MM.1S (cell line): ENCODE results near the gene LIN37.

ENCODE experiments used
- DNase-seq: peaks from one replicate; pipeline ENCODE4 v3.0.0-alpha.2; 2015
- H2AFZ ChIP-seq: fragments of 300-600 bp; sonication (generic); 2 replicates; pipeline ENCODE4 v1.6.0; 2016; ENCODE audit warnings: antibody characterized with exemption, low read length
- H3F3A ChIP-seq: fragments of 300-600 bp; sonication (generic); 2 replicates; pipeline ENCODE4 v1.6.1; 2016; ENCODE audit warnings: mild to moderate bottlenecking, antibody characterized with exemption, low read length, moderate library complexity, mixed read lengths; ENCODE audit not compliant: insufficient read depth
- H3K27ac ChIP-seq: fragments of 300-600 bp; sonication (generic); 2 replicates; pipeline ENCODE4 v1.5.1; 2016; ENCODE audit warnings: mild to moderate bottlenecking, low read length
- H3K27me3 ChIP-seq: fragments of 300-600 bp; sonication (generic); replicated peaks from 2 replicates; pipeline ENCODE4 v1.6.0; 2016; ENCODE audit warnings: low read length; ENCODE audit not compliant: insufficient read depth
- H3K36me3 ChIP-seq: fragments of 300-600 bp; sonication (generic); replicated peaks from 2 replicates; pipeline ENCODE4 v1.6.1; 2016; ENCODE audit warnings: mild to moderate bottlenecking, low read length, mixed read lengths; ENCODE audit not compliant: insufficient read depth
- H3K4me1 ChIP-seq: fragments of 300-600 bp; sonication (generic); 2 replicates; pipeline ENCODE4 v1.6.1; 2016; ENCODE audit warnings: low read length, mixed read lengths
- H3K4me2 ChIP-seq: fragments of 300-600 bp; sonication (generic); 2 replicates; pipeline ENCODE4 v1.6.0; 2016; ENCODE audit warnings: low read depth, low read length
- H3K4me3 ChIP-seq: fragments of 300-600 bp; sonication (generic); 2 replicates; pipeline ENCODE4 v1.5.1; 2016; ENCODE audit warnings: low read length, mixed read lengths
- H3K79me2 ChIP-seq: fragments of 300-600 bp; sonication (generic); 2 replicates; pipeline ENCODE4 v1.6.1; 2016; ENCODE audit warnings: mixed run types, low read length, mixed read lengths
- H3K9ac ChIP-seq: fragments of 300-600 bp; sonication (generic); 2 replicates; pipeline ENCODE4 v1.6.1; 2016; ENCODE audit warnings: low read length, mixed read lengths
- H3K9me2 ChIP-seq: fragments of 300-600 bp; sonication (generic); replicated peaks from 2 replicates; pipeline ENCODE4 v1.6.1; 2016; ENCODE audit warnings: mild to moderate bottlenecking, low read length, mixed read lengths; ENCODE audit not compliant: insufficient read depth
- H3K9me3 ChIP-seq: fragments of 300-600 bp; sonication (generic); replicated peaks from 2 replicates; pipeline ENCODE4 v1.6.1; 2016; ENCODE audit warnings: mild to moderate bottlenecking, low read length, mixed read lengths; ENCODE audit not compliant: insufficient read depth
- H4K20me1 ChIP-seq: fragments of 300-600 bp; sonication (generic); 2 replicates; pipeline ENCODE4 v1.6.1; 2016; ENCODE audit warnings: mild to moderate bottlenecking, low read length, moderate library complexity, mixed read lengths; ENCODE audit not compliant: insufficient read depth
- CTCF ChIP-seq: fragments of 300-600 bp; sonication (generic); IDR thresholded peaks from 2 replicates; pipeline ENCODE4 v1.5.1; 2016; ENCODE audit warnings: antibody characterized with exemption, low read length, mixed read lengths
- EZH2 ChIP-seq: fragments of 300-600 bp; sonication (generic); optimal IDR thresholded peaks from 2 replicates; pipeline ENCODE3; 2017; ENCODE audit warnings: low read depth, mild to moderate bottlenecking, antibody characterized with exemption, low read length, mixed read lengths
- EZH2phosphoT487 ChIP-seq: fragments of 300-600 bp; sonication (generic); IDR thresholded peaks from 2 replicates; pipeline ENCODE4 v1.6.1; 2018; ENCODE audit warnings: antibody characterized with exemption, low read length

LIN37 gene

DNA sequence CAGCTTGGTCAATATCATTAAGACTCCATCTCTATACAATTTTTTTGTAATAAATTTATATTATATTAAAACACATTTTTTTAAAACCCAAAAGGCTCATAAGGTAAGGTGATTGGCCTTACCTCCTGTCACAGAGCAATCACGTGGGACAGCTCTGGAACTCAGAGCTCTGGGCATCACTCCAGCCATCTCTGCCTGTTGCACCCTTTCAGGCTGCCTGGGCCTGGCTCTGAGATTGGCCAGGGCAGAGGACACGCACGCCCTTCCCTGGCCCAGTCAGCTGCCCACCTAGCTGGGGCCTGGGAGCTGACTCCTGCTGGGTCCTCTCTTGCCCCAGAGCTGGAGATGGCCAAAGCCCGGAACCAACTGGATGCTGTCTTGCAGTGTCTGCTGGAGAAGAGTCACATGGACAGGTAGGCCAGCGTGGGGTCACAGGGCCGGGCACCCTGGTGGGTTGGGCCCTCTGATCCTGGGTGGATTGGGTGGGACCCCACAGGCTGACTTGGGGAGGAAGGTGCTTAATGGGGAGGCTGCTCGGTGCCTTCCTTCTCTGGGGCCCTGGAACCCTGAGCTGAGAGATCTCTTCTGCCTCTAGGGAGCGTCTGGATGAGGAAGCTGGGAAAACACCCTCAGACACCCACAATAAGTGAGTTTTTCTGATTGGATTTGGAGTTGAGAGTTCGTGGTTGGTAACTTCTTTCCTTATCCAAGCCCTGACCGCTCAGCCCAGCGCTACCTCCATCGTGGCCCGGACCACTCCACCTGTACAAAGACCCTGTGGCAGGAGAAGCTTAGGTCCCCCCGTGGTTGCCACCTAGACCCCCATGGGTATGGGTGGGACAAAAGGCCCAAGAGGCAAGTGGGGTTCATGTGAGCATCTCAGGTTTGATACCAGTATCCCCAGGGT, 3.7 kb downstream of the LIN37 start:
- H3K9ac ChIP-seq: no peak overlapping the region
- H3K4me3 ChIP-seq: no peak overlapping the region
- no peaks in the 10 kb centered on the region for H3K36me3 ChIP-seq
- H3K27me3 ChIP-seq: no peaks in the 10 kb centered on the region
- H3F3A ChIP-seq: peaks cover 2% of the 10 kb centered on the region; the same call in 1 of the 2 replicates
- no peaks in the 10 kb centered on the region for H4K20me1 ChIP-seq
- no peaks in the 10 kb centered on the region for H3K9me3 ChIP-seq
- TF ChIP-seq EZH2 (no peak), EZH2phosphoT487 (no peak), CTCF (no peak)
- H3K79me2 ChIP-seq: peaks cover 16% of the 10 kb centered on the region
- no peaks in the 10 kb centered on the region for H3K9me2 ChIP-seq
- no peak overlapping the region for H2AFZ ChIP-seq
- no peak overlapping the region for H3K4me2 ChIP-seq
- DNase-seq: no peak
- H3K4me1 ChIP-seq: peaks cover 6% of the 10 kb centered on the region; the same call in 1 of the 2 replicates
- no peak overlapping the region for H3K27ac ChIP-seq

DNA sequence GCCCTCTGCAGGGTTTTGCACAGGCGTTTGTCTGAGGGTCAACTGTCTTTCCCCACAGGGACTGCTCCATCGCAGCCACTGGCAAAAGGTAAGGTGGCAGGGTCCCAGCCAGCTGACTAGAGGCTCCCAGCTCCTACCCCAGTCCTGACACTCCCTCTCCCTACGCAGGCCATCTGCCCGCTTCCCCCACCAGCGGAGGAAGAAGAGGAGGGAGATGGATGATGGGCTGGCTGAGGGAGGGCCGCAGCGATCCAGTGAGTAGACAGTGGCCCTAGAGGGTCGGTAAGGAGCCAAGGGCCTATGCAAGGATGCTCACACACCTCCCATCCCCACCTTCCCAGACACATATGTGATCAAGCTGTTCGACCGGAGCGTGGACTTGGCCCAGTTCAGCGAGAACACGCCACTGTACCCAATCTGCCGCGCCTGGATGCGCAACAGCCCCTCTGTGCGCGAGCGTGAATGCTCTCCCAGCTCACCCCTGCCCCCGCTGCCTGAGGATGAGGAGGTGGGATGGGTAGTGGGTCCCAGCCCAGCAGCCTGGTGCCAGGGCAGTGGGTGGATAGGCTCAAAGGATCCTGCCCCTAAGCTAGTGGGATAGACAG, 4.5 kb downstream of the LIN37 start:
- no peak overlapping the region for H3K4me2 ChIP-seq
- H3K27me3 ChIP-seq: no peaks in the 10 kb centered on the region
- no peak overlapping the region for H2AFZ ChIP-seq
- H3K9ac ChIP-seq: no peak overlapping the region
- peaks cover 4% of the 10 kb centered on the region; the same call in 1 of the 2 replicates for H3F3A ChIP-seq
- peaks cover 8% of the 10 kb centered on the region; the same call in 1 of the 2 replicates for H3K4me1 ChIP-seq
- H3K9me2 ChIP-seq: no peaks in the 10 kb centered on the region
- peaks cover 11% of the 10 kb centered on the region for H3K79me2 ChIP-seq
- no peaks in the 10 kb centered on the region for H3K36me3 ChIP-seq
- DNase-seq: no peak
- H3K27ac ChIP-seq: no peak overlapping the region
- H4K20me1 ChIP-seq: no peaks in the 10 kb centered on the region
- no peak overlapping the region for H3K4me3 ChIP-seq
- TF ChIP-seq EZH2: no peak
- no peak for TF ChIP-seq EZH2phosphoT487
- TF ChIP-seq CTCF: no peak
- no peaks in the 10 kb centered on the region for H3K9me3 ChIP-seq

DNA sequence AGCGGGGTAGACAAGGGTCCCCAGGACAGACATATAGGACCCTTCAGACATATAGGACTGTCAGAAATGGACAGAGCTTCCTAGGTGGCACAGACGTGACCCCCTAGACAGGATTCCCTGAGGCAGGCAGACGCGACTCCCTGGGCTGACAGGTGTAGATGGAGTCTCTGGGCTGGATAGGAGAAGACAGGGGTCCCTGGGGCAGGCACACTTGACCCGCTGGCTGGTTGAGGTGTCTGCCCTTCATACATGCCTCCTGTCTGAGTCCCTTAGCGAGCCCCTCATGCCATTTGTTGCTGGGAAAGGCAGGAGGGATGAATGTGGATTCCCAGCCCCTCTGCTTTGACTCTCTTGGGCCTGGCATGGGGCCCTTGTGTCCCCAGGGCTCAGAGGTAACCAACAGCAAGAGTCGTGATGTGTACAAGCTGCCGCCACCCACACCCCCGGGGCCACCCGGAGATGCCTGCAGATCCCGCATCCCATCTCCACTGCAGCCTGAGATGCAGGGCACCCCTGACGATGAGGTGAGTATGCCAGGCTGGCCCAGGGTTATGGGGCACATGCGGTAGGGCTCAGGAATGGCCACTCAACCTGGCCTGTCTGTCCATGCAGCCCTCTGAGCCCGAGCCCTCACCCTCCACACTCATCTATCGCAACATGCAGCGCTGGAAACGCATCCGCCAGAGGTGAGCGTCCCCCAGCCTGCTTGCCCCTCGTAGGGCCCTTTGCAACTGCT, 5.4 kb downstream of the LIN37 start:
- H3K4me1 ChIP-seq: peaks cover 8% of the 10 kb centered on the region; the same call in 1 of the 2 replicates
- peaks cover 4% of the 10 kb centered on the region; the same call in 1 of the 2 replicates for H3F3A ChIP-seq
- no peaks in the 10 kb centered on the region for H3K9me2 ChIP-seq
- H3K79me2 ChIP-seq: peaks cover 12% of the 10 kb centered on the region
- no peak overlapping the region for H3K4me2 ChIP-seq
- H3K27me3 ChIP-seq: no peaks in the 10 kb centered on the region
- no peak overlapping the region for H3K4me3 ChIP-seq
- TF ChIP-seq EZH2phosphoT487 (no peak), CTCF (no peak), EZH2 (no peak)
- no peaks in the 10 kb centered on the region for H3K36me3 ChIP-seq
- no peaks in the 10 kb centered on the region for H3K9me3 ChIP-seq
- no peak for DNase-seq
- no peaks in the 10 kb centered on the region for H4K20me1 ChIP-seq
- no peak overlapping the region for H2AFZ ChIP-seq
- no peak overlapping the region for H3K9ac ChIP-seq
- H3K27ac ChIP-seq: no peak overlapping the region
